LNCAP (cell line): Measurements from ENCODE around the gene LIMK1.

Experiments used
- CTCF ChIP-seq: fragments of 450-650 bp; IDR thresholded peaks from 2 replicates; pipeline ENCODE4 v1.5.1; 2017; ENCODE audit warnings: mild to moderate bottlenecking

LIMK1 gene

DNA sequence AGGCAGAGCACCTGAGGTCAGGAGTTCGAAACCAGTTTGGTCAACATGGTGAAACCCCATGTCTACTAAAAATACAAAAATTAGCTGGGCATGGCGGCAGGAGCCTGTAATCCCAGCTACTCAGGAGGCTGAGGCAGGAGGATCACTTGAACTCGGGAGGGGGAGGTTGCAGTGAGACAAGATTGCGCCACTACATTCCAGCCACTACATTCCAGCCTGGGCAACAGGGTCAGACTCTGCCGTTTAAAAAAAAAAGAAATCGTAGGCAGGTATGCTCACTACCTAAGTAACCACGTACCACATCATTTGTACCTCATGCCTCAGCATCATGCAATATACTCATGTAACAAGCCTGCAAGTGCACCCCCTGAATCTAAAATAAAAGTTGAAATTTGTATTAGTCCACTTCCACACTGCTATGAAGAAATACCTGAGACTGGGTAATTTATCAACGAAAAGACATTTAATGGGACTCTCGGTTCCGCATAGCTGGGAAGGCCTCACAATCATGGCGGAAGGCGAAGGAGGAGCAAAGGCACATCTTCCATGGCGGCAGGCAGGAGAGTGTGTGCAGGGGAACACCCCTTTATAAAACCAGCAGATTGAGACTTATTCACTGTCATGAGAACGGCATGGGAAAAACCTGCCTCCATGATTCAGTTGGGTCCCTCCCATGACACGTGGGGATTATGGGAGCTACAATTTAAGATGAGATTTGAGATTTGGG lies 82.4 kb downstream of the LIMK1 start:
- no peak for TF ChIP-seq CTCF
